ENCODE results near the gene HYDIN.
"Not testable (repeated sequence)": the region's sequence is repeated elsewhere in the genome, so short reads cannot be mapped to it uniquely, and the experiment has no call there.

The HYDIN gene

DNA sequence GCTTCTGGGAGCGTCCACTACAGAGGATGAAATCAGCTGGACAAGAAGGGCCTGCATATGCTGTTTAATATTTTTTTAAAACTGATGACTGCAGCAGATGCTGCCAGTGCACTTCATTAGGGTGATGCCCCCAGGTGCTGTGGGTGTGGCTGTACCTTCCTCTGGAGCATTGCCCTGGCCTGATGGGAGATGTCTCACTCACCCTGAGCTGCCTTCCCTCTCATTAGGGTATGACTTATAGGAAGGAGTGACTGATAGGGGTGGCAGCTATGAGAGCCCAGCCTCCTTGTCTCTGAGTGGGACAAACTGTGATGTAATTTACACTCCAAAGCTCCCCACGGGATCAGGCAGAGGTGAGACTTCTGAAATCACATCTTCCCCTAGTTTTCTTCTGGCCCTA is 234.7 kb downstream of the HYDIN start:
- DNase-seq (ENCODE audit: low spot score): not testable (repeated sequence)

DNA sequence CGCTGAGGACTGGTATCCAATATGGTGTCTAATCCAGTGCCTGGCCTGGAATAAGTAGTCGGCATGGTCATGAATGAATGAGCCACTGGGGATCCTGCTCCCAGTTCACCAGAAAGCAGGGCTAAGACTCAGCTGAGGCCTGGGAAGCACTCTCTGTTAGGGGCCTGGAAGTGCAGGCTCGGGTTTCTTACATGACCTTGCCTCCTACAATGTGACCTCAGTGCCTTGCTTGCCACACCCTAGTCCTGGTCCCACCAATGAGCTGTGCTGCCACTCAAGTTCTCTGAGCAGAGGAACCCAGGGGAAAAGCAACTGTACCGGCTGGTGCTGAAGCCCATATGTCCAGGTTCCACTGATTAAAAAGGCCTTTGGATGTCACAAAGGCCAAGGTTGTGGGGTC is 238.0 kb downstream of the HYDIN start:
- DNase-seq (ENCODE audit: low spot score): not testable (repeated sequence)

DNA sequence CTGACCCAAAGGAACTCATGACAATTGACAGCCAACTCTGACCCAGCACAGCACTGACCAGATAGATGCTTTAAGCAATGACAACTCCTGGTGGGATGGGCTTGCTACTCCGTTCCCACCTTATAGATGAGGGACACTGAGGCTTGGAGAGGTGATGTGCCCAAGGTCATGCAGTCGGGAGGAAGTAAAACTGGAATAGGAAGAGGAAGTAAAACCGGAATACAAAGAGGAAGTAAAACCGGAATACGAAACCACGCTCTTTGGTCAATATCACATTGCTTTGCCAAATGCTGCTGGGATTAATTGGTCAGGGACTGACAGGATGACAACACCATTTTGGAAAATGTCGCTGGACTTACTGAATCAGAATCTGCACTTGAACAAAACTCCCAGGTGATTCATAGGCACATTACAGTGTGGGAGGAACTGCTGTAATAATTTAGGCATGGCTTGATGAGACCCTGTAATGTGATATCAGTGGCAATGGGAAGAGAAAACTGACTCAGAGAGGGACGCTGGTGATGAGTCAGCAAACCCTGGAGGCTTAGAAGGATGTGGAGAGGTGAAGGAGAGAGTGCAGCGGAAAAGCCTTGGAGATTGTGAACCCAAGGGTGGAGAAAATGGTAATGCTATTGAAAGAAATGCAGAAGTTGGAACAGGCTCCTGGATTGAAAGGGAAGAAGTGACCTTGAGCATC is 243.4 kb downstream of the HYDIN start:
- not testable (repeated sequence) for DNase-seq (ENCODE audit: low spot score)

DNA sequence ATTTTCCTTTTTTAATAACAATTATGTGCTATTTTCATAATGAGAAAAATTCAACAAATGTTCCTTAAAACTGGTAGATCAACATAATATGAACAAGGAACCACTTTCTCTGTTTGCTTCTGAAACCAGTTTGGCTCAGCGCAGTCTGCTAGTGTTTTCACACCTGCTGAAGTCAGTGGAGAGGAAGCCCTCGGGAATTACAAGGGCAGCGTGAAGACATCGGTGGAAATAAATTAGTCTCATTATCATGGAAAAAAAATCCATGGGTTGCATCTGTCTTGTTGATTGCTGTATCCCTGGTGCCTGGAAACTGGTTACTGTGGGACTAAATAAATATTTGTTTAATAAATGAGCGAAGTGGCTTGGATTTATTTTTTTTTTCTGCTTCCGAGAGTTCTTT is 245.8 kb downstream of the HYDIN start:
- DNase-seq (ENCODE audit: low spot score): not testable (repeated sequence)

DNA sequence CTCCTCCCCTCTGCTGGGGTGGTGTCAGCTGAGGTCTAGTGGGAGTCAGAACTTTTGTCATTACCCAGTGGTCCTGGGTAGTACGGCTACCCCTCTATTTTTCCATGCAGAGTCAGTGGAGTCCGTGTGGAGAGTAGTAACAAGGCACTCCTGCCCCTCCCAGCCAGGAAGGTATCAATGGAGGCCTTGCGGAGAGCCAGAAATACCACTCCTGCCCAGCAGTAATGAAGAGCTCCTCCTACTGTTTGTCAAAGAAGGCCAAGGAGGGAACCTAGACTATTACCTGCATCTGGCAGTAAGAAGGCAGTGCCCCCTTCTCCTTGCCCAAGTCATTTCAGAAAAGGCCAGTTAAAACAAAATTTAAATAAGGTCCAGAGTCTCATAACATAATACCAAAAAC is 262.2 kb downstream of the HYDIN start:
- DNase-seq (ENCODE audit: low spot score): not testable (repeated sequence)

DNA sequence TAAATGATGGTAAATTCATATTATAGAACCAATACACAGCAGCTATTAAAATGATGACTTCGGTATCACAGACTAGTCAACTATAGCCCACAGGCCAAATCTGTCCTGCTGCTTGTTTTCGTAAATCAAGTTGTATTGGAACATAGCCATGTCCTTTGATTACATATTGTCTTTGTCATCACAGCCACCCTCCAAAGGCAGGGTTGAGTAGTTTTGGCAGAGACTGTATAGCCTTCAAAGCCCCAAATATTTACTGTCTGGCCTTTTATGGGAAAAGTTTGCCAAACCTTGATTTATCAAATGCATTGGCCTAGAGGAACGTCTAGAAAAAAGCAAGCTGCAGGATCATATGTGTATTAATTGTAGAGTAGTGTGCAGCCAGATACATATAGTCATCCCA is 270.4 kb downstream of the HYDIN start:
- DNase-seq (ENCODE audit: low spot score): not testable (repeated sequence)

DNA sequence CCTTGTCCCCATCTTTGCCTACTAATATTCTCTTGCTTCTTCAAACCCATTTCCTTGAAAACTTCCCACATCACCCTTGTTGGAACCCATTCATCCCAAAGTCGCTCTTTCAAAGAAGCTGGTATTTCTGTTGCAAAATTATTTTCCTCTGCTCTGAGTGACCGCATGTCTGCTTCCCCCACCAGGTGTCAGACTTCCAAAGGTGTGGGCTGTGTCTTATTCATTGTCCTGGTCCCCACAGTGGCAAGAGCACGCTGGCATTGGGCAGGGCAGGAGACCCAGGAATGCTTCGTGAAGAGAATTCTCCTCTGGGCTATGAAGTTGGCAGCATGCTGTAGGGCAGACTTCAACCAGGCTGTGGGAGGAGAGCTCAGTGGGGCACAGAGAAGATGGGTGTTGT is 275.6 kb downstream of the HYDIN start:
- DNase-seq (ENCODE audit: low spot score): not testable (repeated sequence)

DNA sequence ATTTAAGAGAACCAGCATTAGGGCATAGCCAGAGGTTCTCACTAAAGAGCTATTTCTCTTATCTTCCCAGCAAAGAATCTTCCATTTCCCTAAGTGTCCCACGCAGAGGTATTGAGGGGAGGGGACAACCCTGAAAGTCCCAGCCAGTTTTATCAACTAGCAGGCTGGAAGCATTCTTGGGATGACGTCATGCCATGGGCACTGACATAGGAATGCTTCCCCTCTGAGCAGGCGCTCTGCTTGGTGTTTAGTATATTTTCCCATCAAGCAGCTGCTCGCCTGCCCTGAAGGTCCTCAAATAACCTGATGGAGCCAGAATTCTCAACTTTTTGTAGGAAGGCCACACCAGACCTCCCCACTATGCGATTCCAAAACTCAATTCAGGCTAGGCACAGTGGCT is 276.7 kb downstream of the HYDIN start:
- not testable (repeated sequence) for DNase-seq (ENCODE audit: low spot score)

DNA sequence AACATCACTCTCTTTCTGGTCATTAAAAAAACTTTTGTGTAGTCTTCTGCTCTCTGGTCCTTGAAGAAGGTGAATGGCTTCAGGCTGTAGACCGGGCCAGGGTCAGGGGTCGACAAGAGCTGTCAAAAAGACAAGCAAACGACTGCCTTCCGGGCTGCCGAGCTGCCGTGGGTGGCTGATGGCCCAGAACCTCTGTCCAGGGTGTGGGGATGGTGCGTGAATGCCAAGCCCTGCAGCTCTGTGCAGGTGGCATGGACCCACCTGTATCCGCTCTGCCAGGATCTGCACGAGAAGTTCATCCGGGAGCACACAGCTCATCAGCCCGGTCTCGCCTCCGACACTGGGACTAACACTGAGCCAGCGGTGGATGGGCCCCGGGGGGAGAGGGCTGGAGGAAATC is 287.0 kb downstream of the HYDIN start:
- not testable (repeated sequence) for DNase-seq (ENCODE audit: low spot score)

DNA sequence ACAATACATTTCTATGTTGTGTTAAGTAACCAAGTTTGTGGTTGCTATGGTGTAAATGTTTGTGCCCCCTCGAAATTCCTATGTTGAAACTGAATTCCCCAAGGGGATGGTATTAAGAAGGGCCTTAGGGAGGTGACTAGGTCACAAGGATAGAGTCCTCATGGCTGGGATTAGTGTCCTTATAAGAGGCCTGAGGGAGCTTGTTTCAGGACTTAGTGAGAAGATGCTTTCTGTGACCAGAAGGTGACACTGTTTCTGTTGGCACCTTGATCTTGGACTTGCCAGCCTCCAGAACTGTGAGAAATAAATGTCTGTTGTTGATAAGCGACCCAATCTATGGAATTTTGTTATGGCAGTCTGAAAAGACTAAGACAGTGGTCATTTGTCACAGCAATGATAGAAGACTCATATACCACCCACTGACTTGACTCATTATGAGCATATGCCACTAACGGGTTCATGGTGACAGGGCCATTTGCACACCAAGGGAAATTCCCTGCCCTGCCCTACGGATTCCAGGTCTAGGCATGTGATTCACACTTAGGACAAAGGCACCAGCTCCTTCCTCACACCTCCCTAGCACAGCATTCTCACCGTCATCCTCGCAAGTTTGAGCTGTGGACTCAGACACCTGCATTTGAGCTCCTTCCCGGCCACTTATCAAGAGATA is 290.7 kb downstream of the HYDIN start:
- not testable (repeated sequence) for DNase-seq (ENCODE audit: low spot score)

DNA sequence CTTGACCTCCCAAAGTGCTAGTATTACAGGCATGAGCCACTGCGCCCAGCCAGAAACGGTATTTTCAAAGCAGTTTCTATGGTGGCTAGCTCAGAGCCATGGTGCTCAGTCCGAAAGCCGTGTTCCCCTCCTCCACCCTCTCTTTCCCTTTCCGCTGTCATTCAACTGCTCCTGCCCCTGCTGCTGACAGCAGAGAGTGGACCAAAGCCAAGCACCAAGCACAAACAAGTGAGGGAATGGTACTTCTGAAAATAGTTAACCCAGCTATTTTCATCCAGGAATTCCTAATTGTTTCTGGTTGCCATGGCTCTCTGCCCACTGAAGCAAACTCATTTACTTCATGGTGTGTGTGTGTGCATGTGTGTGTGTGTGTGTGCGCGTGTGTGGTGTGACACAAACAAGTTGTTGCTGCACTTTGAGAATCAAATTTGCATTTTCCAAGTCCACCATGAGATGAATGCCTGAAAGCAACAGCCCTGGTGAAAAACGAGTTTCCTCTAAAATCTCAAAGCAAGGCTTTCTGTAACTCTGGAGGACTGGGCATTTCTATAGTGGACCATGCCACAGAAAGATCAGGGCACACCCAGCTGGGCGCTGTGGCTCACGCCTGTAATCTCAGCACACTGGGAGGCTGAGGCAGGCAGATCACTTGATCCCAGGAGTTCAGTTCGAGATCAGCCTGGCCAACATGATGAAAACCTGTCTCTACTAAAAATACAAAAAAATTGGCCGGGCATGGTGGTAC is 293.6 kb downstream of the HYDIN start:
- peak; percentile 80 for DNase-seq (ENCODE audit: low spot score)

DNA sequence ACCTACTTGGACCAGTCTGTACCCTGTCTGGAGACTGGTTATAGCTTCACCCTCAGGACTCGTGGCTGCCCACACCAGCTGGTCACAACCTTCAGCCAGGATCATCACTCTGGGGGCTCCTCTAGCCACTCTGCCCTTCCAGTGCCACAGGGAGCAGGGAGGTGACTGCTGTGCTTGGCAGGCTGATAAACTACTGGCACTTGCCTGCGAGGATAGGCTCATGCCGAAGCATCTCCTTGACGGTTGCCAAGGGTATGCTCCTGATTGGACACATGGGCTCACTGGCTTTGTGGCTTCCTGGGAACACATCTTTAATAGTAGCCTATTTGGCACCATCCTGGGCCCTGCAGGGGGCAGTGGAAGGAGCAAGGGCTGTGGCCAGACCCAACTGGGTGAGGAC is 295.2 kb downstream of the HYDIN start:
- not testable (repeated sequence) for DNase-seq (ENCODE audit: low spot score)

DNA sequence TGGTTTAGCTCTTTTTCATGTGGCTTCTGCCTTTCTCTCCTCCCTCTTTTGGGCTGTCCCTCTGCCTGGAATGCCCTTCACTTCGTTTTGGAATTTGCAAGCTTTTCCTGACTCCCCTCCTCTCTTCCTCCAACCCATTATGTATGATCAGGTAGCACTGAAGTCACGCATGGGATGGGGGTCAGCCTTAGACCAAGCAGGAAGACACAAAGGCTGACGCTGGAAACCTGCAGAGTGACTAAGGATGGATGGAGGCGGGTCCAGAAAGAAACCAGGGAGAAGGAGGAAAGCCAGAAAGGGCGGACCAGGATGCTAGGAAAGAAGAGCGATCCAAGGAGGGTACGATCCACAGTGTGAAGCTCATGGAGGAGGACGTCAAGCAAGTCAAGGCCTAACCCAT is 296.8 kb downstream of the HYDIN start:
- DNase-seq (ENCODE audit: low spot score): not testable (repeated sequence)

DNA sequence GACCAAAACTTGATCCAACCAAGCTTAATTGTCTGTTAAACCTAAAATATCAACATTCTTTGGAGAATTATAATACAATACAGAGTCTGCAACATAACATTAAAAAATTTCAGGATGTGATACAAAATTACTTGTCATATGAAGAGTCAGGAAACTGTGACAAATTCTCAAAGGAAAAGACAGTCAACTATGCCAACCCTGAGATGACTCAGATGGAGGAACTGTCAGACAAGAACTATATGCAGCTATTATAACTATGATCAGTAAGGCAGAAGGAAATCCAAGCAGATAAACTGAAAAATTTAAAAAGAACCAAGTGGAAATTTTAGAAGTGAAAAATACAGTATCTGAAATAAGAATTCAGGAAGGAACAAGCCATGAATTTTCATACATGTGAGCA is 299.8 kb downstream of the HYDIN start:
- DNase-seq (ENCODE audit: low spot score): not testable (repeated sequence)

DNA sequence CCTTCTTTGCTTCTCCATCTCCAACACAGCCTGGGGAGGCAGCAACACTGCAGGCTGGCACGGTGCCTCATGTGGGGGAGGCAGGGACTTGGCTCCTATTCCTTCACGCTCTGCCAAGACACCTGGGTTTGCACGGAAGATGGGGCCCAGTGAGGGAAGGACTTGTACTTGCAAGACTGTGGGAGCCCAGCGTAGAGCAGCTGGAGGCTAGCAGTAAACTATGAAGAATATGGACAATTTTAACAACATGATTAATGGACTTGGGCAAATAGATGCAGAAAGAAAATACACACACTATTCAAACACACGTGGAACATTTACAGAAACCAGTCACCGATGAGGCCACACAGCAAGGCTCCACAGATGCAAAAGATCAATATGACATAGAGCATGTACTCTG is 308.4 kb downstream of the HYDIN start:
- DNase-seq (ENCODE audit: low spot score): peak; percentile 1

DNA sequence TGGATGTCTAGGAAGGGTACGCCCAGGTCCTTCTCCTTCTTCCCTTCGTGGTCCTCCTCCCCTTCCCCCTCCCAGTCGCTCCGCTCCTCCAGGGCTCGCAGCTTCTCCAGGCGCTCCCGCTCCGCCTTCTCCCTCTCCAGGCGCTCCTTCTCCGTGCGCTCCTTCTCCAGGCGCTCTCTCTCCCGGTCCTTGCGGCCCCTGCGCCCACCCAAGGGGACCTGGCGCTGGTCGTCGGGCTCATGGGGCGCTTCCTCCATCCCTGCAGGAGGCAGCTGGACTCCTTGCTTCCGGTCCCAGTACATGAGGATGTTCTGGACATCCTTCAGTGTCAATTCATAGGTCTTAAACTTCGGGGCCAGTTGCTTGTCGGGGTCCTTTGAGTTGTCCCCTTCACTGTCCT is 309.9 kb downstream of the HYDIN start:
- not testable (repeated sequence) for DNase-seq (ENCODE audit: low spot score)

DNA sequence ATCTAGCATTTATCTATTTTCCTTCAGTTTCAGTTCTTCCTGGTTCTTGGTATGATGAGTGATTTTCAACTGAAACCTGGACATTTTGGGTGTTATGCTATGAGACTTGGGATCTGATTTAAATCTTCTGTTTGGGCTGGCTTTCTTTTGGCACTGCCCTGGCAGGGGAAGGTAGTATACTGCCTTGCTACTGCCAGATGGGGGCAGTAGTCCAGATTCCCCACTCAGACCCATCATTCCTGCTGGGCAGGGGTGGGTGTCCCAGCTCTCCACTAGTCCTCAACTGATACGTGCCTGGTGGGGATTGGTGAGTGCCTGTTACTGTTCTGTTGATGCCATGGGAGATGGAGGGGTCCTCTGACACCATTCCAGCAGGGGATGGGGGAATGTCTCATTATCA is 342.3 kb downstream of the HYDIN start:
- DNase-seq (ENCODE audit: low spot score): not testable (repeated sequence)

DNA sequence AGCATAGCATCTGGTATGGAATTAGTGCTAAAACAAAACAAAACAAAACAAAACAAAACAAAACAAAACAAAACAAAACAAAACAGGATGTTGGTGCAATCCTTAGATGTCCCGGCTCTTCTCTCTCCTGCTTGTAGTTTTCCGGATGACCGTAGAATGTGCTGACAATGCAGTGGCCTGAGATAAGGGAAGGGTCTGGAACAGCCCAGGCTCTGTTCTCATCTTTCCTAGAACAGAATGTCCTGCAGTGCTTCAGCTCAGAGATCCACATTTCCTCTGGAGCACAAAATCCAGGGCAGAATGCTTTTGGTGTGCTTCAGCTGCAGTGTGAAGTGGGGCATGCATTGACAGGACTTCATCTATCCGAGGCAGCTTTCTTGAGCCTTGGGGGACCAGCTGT is 345.9 kb downstream of the HYDIN start:
- not testable (repeated sequence) for DNase-seq (ENCODE audit: low spot score)

DNA sequence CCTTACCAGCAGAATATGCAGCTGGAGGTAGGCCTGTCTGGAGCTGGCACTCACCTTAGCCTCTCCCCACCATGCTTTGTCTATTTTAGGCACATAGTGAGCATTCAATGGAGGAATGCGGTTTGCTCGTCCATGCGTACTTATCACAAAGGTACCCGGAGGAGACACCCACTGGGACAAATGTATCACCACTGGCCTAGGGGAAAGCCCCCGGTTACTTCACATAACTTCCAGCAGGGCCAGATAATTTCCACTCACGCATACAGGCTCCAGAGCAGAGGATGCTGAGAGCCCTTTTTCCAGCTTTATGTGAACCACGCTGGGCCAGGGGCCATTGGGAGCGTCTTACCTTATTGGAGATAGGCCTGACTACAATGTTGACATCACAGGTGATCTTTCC is 348.2 kb downstream of the HYDIN start:
- not testable (repeated sequence) for DNase-seq (ENCODE audit: low spot score)

DNA sequence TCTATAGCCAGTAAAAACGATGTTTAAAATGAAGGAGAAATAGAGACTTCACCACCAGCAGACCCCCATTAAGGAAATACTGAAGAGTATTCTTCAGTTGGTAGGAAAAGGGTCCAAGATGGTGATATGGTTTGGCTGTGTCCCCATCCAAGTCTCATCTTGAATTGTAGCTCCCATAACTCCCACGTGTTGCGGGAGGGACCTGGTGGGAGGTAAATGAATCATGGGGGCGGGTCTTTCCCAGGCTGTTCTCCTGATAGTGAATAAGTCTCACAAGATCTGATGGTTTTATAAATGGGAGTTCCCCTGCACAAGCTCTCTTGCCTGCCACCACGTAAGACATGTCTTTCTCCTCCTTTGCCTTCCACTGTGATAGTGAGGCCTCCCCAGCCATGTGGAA is 352.6 kb downstream of the HYDIN start:
- not testable (repeated sequence) for DNase-seq (ENCODE audit: low spot score)

DNA sequence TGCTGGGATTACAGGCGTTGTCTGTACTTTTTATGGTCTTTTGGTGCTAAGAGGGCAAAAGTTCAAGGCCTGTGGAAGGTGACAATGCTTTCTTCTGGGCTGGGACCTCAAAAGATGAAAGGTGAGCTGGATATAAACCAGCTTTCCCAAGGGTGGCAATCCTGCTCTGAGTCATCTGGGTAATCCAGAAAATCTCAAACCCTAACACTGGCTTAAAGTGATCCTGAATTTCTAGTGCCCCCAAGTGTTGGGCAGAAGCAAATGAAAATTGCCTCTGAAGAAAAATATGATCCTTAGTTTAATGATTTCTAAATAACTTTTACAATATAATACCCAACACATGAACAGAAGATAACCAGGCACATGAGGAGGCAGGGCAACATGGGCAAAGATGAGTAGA is 354.1 kb downstream of the HYDIN start:
- DNase-seq (ENCODE audit: low spot score): not testable (repeated sequence)

DNA sequence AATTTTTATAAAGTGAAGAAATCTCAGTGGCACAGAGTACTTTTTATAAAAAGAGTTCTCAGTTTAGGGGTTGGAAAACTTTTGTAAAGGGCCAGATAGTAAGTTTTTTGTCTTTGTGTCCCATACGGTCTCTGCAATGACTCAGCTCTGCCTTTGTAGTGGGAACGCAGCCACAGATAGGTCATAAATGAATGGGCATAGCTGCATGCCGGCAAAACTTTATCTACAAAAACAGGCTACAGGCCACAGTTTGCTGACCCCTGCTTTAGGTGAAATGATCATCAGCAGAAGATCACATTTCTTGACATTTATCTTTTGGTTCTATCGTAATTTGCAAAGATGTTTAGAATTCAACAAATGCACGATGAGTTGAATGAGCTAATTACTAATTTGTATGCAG is 365.8 kb downstream of the HYDIN start:
- not testable (repeated sequence) for DNase-seq (ENCODE audit: low spot score)

DNA sequence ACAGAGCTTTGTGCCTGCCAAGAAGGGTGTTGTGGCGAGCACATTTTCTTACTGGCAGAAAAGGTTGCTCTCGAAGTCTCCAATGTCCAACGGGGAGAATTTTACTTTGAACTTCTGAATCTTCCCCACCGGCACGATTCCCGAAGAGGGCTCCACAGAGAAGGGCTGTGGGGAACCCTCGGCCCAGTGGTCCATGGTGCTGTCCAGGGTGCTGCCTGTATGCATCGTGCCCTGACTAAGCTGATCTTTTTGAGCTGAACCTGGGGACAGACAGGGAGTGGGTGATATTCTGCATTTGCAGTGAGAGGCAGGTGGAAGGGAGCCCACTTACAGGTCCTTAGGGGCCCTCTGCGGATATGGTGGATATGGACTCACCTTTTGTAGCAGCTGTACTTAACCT is 368.5 kb downstream of the HYDIN start:
- DNase-seq (ENCODE audit: low spot score): not testable (repeated sequence)

Data from kidney tubule cell (primary cell).